GM18870 (cell line): ENCODE data around the gene CEPT1.

Experiments used
- ATAC-seq: cut with Tn5 transposase; IDR thresholded peaks from one replicate; pipeline ENCODE4 v1.9.1; 2021; ENCODE audit warnings: moderate library complexity; ENCODE audit not compliant: unreplicated experiment

CEPT1 gene

DNA sequence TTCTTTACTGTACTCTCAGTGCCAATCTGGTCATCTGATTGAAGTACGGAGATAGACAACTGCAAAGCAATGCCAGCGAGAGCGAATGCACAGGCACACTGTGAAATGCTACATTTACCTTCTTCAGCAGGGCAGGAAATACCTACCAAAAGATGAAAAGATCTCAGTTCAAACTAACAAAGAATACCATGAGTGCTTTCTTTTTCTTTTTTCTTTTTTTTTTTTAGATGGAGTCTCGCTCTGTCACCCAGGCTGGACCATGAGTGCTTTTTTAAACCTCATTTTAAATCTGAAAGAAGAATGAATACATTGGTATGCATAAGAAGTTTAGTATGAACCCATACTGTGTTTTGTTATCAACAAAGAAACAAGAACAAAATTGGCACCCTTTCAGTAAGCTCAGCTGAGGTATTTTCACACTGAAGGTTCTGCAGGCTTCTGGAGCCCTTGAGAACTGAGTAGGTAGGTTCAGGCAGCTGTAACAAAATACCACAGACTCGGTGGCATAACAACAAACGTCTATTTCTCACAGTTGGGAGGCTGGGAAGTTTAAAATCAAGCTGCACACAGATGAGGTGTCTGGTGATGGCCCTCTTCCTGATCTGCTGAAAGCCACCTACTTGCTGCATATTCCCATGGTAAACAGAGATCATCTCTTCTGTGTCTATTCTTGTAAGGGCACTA is 85.8 kb downstream of the CEPT1 start:
- no peak for ATAC-seq

DNA sequence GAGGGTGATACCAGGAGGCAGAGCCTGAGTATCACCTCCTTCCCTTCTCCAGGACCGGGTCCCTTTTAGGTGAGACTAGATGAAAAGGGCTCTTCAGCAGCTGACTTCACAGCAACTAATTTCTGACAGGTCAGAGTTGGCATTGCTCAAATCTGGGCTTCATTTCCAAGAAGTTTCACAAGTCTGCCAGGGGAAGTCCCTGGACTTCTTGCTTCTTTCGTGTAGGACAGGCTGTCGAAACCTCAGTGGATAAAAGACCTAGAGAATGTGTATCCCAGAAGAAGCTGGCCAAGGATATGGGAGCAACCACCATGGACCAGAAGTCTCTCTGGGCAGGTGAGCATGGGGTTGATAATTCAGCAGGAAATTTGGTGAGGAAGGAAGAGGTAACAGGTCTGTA is 87.4 kb downstream of the CEPT1 start, which contains the start of gene CHI3L2:
CHI3L2 (plus strand) TSS at position 280 of the 400 bp plus-strand sequence; CDS start at position 297, 17 bp downstream.
- ATAC-seq, result no peak

DNA sequence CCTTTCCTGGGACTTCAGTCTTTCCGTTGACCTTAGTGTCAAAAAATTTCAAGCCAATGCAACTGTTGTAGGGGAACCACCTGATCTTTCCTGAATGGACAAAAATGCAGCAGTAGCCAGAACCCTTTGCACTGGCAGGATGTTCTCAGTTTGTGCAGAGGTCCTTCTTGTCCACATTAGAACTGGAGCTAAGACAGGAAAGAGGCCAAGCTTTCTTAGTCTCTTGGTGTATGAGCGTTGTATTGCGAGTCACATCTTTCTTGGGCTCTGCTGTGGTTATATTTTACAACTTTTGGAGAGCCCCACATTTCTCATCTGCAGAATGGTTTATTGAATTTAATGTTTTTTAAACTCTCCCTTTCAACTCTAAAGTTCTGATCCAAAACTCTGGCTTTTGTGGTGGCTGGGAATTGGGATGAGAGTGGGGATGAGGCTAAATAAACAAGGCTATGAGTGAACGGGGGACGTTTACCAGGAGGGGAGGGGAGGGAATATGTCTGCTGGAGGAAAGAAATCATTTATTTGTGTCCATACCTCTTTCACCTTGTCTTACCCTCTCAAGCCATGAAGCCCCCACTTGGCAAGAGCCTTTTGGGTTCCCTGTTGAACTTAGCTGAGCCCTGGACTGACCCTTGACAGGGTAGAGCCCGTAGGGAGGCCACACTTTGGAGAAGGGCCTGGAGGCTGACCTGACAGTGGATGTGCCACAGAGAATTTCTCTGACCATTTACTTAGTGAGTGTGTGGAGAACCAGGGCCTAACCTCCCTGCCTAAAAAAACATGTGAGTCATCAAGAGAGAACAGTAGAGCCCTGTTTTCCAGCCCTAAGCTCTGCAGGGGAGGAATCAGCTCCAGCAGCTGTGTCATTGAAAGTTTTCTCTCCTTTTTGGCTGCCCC is 88.1 kb downstream of the CEPT1 start:
- ATAC-seq, result no peak

DNA sequence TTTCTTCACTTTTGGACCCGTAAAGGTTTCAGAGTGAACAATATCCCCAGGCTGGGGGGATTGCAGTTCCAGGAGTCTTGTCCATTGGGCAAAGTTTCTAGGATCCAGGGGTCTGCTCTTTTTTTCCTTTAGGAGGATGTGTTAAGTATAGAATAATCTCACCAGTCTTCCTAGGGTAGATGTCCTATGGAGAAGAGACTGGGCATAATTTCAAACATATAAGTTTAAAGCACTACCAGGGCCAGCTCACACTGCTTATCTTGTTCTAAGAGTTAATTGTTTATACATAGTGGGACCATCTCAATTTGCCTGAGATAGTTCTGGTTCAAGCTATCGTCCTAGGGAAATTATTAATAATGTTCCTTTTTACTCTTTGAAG is 88.7 kb downstream of the CEPT1 start:
- ATAC-seq, result no peak

DNA sequence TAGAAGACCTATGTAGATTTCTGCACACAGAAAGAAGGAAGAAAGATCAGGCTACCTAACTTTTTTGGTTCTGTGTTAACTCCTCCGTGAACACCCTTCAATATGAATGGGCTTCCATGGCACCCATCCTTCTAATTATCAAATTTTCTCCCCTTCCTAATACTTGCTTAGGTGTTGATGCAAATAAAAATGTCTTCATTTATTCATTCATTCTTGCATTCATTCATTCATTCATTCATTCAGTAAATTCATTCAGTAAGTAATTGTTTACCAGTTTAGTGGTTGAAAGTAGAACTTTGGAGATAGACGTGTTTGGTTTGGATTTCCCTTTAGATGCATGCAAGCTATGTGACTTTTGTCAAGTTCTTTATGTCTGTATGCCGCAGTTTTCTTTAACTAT is 92.1 kb downstream of the CEPT1 start:
- no peak for ATAC-seq

DNA sequence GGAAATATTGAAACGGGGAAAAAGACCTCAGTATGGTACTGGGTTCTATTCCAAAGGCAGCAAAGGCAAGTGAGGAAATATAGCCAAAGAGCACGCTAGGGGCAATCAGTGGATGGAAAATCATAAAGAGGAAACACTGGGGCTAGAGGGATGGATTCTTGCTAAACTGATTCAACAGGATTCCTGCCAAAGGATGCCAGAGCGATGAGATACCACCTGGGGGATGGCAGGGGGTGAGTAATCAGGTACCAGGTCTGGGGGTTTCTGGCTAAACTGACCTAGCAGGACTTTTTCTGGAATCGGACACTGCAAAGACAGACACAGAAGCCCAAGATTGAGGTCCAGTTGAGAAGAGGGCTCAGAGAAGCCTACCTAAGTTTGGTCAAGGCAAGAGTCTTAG is 94.2 kb downstream of the CEPT1 start:
- no peak for ATAC-seq
